NCI-H187 (cell line): Measurements from ENCODE around the gene TOMM5.
"Not testable (repeated sequence)": the region's sequence is repeated elsewhere in the genome, so short reads cannot be mapped to it uniquely, and the experiment has no call there.

Experiments
- DNase-seq, 2 experiments: peaks; one replicate each; lab custom pipeline; 2025; lab: John Stamatoyannopoulos, UW

TOMM5 gene

GRCh38 chr9:37611014-37611413 lies 18.6 kb upstream of the TOMM5 start:
- no peak for DNase-seq

GRCh38 chr9:37609735-37610397 lies 17.5 kb upstream of the TOMM5 start:
- DNase-seq = no peak

DNA sequence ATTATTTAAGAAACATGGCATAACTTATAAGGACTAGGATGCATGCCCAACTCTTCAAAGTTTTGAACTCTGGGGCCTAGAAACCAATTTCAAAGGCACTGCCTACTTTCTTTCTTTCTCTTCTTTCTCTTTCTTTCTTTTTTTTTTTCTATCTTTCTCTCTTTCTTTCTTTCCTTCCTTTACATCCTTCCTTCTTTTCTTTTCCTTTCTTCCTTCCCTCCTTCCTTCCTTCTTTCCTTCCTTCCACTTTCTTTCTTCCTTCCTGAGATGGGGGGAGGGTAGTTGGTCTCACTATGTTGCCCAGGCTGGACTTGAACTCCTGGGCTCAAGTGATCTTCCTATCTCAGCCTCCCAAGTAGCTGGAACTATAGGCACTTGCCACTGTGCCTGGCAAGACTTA lies 15.9 kb upstream of the TOMM5 start:
- no peak for DNase-seq

DNA sequence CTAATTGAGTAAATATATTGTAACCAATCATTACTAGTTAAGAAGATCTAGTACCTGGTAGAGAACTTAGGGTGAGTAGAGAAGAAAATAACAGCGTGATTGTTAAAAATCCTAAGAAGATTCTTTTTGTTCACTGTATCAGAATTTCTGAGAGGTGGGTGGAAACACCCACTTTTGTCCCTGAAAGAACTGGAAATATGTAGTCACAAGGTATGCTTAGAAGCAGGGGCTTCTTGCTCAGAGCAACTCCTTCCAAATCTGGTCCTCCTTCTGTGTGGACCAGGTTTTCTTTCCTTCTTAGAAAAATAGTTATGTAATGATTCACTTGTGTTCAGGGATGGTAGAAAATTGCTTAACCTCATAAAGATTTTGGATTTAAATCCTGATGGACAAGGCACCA lies 11.9 kb upstream of the TOMM5 start:
- no peak for DNase-seq

- DNase-seq = no peak
Measured at GRCh38 chr9:37602817-37603216, 10.4 kb upstream of the TOMM5 start.

- DNase-seq = not testable (repeated sequence)
Measured at GRCh38 chr9:37602061-37602460, 9.7 kb upstream of the TOMM5 start.

GRCh38 chr9:37596504-37596903 lies 4.1 kb upstream of the TOMM5 start:
- no peak for DNase-seq

DNA sequence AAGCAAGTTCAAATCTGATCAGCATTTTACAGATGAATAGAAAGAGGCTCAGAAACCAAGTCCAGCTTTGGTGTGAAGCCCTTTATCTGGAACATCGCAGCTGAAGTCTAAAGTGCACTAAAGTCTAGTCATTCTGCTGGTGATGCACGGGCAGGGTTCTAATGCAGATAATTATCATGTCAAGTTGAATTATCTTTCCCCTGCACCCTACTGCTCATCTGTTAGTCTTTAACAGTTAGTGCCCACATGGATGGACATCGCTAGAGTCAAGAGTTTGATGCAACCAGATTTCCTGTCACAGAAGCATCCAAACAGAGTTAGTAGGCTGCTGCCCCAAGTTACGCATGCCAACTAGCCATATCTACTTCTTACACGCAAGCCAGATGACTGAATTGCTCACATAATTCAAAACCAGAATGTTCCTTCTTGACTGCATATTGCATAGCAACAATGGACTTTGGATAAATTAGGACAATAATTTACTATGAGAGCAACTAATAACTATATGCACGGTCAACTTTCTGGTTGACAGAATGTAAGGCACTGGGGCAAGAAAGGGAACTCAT lies 1.6 kb upstream of the TOMM5 start:
- no peak for DNase-seq

DNA sequence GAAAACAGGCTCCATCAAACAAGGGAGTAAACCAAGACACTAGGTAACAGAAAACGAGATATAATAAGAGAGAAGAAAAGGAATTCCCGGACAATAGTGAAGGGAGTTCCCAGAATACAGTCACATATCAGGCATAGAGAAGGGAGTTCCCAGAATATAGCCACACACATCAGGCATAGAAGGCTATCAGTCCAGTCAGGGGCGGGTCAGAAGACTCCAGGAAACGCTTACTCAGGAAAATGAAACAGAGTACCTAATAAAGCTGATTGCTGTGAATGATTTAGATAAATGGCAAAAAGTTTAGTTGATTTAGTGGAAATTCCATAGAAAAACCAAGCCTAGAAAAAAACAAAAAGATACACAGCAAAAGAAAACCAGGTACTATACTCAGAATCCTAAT lies 4.9 kb downstream of the TOMM5 start:
- DNase-seq = no peak

GRCh38 chr9:37583522-37584121 lies 8.8 kb downstream of the TOMM5 start:
- no peak for DNase-seq

DNA sequence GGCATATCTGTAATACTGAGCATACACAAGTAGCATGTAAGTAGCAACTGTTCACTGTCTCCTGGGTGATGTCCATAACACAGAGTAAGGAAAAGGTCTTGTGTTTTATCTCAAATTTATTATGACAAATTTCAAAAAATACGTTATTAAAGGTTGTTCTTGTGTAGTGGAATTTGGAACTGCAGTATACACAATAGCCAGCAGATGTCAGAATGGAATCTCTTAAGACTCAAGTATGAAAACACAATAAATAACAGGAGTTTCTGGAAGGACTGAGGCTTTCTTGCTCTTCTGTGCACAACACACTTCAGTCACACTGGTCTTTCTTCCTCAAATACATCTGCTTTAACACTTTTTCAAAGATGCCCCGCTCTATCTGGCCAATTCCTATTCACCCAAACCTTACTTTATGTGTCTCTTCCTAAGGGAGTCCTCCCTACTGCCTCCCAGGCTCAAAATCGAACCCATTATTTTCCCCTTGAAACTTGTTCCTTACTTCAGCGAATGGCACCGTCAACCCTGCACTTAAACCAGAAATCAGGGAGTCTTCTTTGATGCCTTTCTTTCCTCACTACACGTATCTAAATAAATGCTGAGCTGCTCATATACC lies 9.7 kb downstream of the TOMM5 start:
- no peak for DNase-seq

- peak in 1 of 2 experiments; percentile 37 for DNase-seq
Measured at GRCh38 chr9:37575921-37576721, 16.3 kb downstream of the TOMM5 start, which contains the start of gene FBXO10. Gene FBXO10 (minus strand): TSS chr9:37576380. CDS start chr9:37541768, 34,612 bp downstream.

DNA sequence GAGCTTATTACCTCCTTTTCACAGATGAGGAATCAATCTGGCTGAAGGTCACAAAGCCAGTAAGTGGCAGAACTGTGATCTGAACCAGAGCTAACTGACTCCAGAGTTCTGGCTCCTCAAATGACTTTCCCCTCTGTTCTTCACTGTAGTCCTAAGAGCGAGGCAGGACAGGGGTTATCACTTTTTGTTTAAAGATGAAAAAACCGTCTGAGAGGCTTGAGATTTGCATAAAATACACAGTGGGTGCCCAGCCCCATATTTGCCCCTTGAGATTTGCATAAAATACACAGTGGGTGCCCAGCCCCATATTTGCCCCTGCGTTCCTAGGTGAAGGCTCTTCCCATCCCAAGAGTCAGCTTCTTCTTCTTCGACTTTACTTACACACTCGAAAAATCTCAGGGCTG lies 16.9 kb downstream of the TOMM5 start:
- no peak for DNase-seq

DNA sequence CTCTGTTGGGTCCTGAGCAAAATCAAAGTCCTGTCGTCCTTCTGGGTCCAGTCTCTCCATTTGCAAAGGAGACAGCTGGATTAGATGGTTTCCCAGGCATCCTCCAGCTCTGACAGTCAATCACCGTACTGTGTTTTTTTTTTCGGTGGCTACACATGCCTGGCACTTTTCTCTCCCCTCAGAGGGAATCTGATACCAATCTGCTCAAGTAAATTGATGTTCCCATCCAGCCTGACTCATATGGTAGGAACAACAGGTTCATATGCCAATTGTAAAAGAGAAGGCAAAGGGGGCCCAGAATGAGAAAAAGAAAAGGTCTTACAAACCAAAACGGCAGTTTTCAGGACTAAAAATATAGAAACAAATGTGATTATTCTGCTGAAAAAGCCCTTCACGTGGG lies 17.4 kb downstream of the TOMM5 start:
- DNase-seq = no peak

DNA sequence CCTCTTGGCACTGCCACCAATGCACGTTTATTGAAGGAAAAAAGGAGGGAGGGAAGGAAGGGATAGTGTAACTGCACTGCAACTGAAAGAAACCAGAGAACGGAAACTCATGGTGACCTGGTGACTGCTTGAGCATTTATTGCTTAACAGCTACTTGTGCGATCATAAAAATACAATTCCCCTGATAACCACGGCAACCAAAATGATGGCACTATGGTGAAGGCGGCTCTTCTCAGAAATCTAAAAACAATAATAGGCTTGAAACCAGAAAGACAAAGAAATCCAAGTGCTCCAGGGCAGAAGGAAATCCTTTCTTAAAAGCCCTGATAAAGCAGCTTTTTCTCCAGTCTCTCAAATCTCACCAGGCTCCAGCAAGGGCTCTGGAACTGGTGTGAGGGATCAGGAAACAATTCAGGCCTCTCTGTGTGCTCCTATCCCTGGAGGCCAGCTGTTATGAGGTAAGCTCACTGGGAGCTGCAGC lies 18.1 kb downstream of the TOMM5 start:
- DNase-seq = no peak

DNA sequence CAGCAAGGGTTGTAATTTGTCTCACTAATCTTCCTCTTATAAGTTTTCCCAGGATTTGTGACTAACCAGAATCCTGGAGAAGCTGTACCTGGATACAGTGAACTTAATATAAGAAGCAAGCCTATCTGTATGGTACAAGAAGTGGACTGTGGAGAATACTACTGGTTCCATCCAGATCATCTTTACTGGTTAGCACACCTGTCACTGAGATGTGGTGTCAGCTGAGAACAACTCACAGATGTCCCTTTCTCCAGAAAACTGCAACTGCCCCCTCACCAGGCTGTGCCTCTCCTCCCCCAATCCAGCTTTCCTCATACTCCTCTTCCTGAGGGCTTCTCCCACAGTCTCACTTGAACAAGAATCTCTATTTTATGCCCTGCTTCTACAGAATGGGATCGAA lies 21.1 kb downstream of the TOMM5 start:
- no peak for DNase-seq

DNA sequence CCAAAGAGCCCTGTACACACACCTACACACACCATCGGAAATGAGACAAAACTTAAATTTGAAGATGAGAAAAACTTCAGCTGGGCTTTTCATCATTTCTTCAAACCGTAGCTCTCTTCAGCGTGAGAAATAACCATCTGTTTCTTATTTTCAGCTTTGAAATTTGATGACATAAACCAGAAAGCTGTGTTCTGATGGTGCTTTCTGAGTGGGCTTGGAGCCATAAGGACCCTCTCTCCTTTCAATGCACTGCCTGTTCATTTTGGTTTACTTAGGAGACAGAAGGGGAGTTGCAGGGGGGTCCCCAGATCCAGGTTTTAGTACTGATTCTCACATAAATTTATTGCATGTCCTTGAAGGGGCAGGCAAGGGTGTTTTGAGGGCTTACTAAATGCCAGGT lies 25.7 kb downstream of the TOMM5 start:
- DNase-seq = no peak

- DNase-seq = no peak
Measured at GRCh38 chr9:37565661-37566618, 26.5 kb downstream of the TOMM5 start.

GRCh38 chr9:37564916-37565315 lies 27.5 kb downstream of the TOMM5 start:
- no peak for DNase-seq

GRCh38 chr9:37563806-37564513 lies 28.4 kb downstream of the TOMM5 start:
- DNase-seq = no peak
